ENCODE results near the gene UFSP2.

UFSP2 gene

GRCh38 chr4:185416955-185417354 is 8.8 kb downstream of the UFSP2 start:
- Histone ChIP-seq H3K36me3 (ENCODE audit: insufficient read depth, low read length) (peaks cover 46% of the 10 kb centered on the region), H3K4me3 (no peak overlapping the region), H3K9ac (ENCODE audit: insufficient read length) (no peak overlapping the region), H3K27ac (no peak overlapping the region), H3K9me3 (ENCODE audit: low read depth, low read length) (no peaks in the 10 kb centered on the region)
- no peak for TF ChIP-seq FOXP2 (optimal IDR thresholded peaks at IDR 0.05; ENCODE audit: control extremely low read depth, extremely low read length, insufficient read depth)
- no peak for TF ChIP-seq EZH2 (IDR thresholded peaks at IDR 0.05)
- TF ChIP-seq POLR2AphosphoS5 (IDR thresholded peaks at IDR 0.05; ENCODE audit: borderline replicate concordance, low read depth, low read length), result no peak
- no peak for DNase-seq (ENCODE audit: low read depth, low spot score)

- Histone ChIP-seq H3K9me3 (ENCODE audit: low read depth, low read length) (no peaks in the 10 kb centered on the region), H3K4me3 (no peak overlapping the region), H3K9ac (ENCODE audit: insufficient read length) (no peak overlapping the region), H3K27ac (no peak overlapping the region), H3K36me3 (ENCODE audit: insufficient read depth, low read length) (peaks cover 45% of the 10 kb centered on the region)
- no peak for DNase-seq (ENCODE audit: low read depth, low spot score)
- TF ChIP-seq FOXP2 (optimal IDR thresholded peaks at IDR 0.05; ENCODE audit: control extremely low read depth, extremely low read length, insufficient read depth) (no peak), EZH2 (IDR thresholded peaks at IDR 0.05) (no peak), POLR2AphosphoS5 (IDR thresholded peaks at IDR 0.05; ENCODE audit: borderline replicate concordance, low read depth, low read length) (no peak)
Observed at GRCh38 chr4:185412412-185412811, 13.4 kb downstream of the UFSP2 start.

GRCh38 chr4:185411849-185412248 is 13.9 kb downstream of the UFSP2 start:
- Histone ChIP-seq H3K9ac (ENCODE audit: insufficient read length) (no peak overlapping the region), H3K36me3 (ENCODE audit: insufficient read depth, low read length) (peaks cover 39% of the 10 kb centered on the region), H3K9me3 (ENCODE audit: low read depth, low read length) (no peaks in the 10 kb centered on the region), H3K4me3 (no peak overlapping the region), H3K27ac (no peak overlapping the region)
- TF ChIP-seq POLR2AphosphoS5 (IDR thresholded peaks at IDR 0.05; ENCODE audit: borderline replicate concordance, low read depth, low read length) (no peak), EZH2 (IDR thresholded peaks at IDR 0.05) (no peak), FOXP2 (optimal IDR thresholded peaks at IDR 0.05; ENCODE audit: control extremely low read depth, extremely low read length, insufficient read depth) (no peak)
- no peak for DNase-seq (ENCODE audit: low read depth, low spot score)

GRCh38 chr4:185408432-185408831 is 17.3 kb downstream of the UFSP2 start:
- Histone ChIP-seq H3K9me3 (ENCODE audit: low read depth, low read length) (no peaks in the 10 kb centered on the region), H3K4me3 (no peak overlapping the region), H3K27ac (no peak overlapping the region), H3K9ac (ENCODE audit: insufficient read length) (no peak overlapping the region), H3K36me3 (ENCODE audit: insufficient read depth, low read length) (peaks cover 42% of the 10 kb centered on the region)
- DNase-seq (ENCODE audit: low read depth, low spot score), result no peak
- TF ChIP-seq POLR2AphosphoS5 (IDR thresholded peaks at IDR 0.05; ENCODE audit: borderline replicate concordance, low read depth, low read length) (no peak), EZH2 (IDR thresholded peaks at IDR 0.05) (no peak), FOXP2 (optimal IDR thresholded peaks at IDR 0.05; ENCODE audit: control extremely low read depth, extremely low read length, insufficient read depth) (no peak)

- Histone ChIP-seq H3K4me3 (no peak overlapping the region), H3K36me3 (ENCODE audit: insufficient read depth, low read length) (peaks cover 39% of the 10 kb centered on the region), H3K9ac (ENCODE audit: insufficient read length) (no peak overlapping the region), H3K9me3 (ENCODE audit: low read depth, low read length) (no peaks in the 10 kb centered on the region), H3K27ac (no peak overlapping the region)
- TF ChIP-seq FOXP2 (optimal IDR thresholded peaks at IDR 0.05; ENCODE audit: control extremely low read depth, extremely low read length, insufficient read depth), result no peak
- no peak for TF ChIP-seq EZH2 (IDR thresholded peaks at IDR 0.05)
- TF ChIP-seq POLR2AphosphoS5 (IDR thresholded peaks at IDR 0.05; ENCODE audit: borderline replicate concordance, low read depth, low read length), result no peak
- no peak for DNase-seq (ENCODE audit: low read depth, low spot score)
Observed at GRCh38 chr4:185405296-185405999, 20.3 kb downstream of the UFSP2 start.

- H3K4me3 ChIP-seq, result no peak overlapping the region
- no peak overlapping the region for H3K27ac ChIP-seq
- TF ChIP-seq POLR2AphosphoS5 (IDR thresholded peaks at IDR 0.05; ENCODE audit: borderline replicate concordance, low read depth, low read length) (no peak), FOXP2 (optimal IDR thresholded peaks at IDR 0.05; ENCODE audit: control extremely low read depth, extremely low read length, insufficient read depth) (no peak), EZH2 (IDR thresholded peaks at IDR 0.05) (no peak)
- no peaks in the 10 kb centered on the region for H3K9me3 ChIP-seq (ENCODE audit: low read depth, low read length)
- DNase-seq (ENCODE audit: low read depth, low spot score), result no peak
- peaks cover 36% of the 10 kb centered on the region for H3K36me3 ChIP-seq (ENCODE audit: insufficient read depth, low read length)
- H3K9ac ChIP-seq (ENCODE audit: insufficient read length), result no peak overlapping the region
Observed at GRCh38 chr4:185404031-185404430, 21.7 kb downstream of the UFSP2 start.

GRCh38 chr4:185399466-185399865 is 26.3 kb downstream of the UFSP2 start:
- no peak for DNase-seq (ENCODE audit: low read depth, low spot score)
- H3K9ac ChIP-seq (ENCODE audit: insufficient read length), result no peak overlapping the region
- TF ChIP-seq POLR2AphosphoS5 (IDR thresholded peaks at IDR 0.05; ENCODE audit: borderline replicate concordance, low read depth, low read length), result no peak
- no peak for TF ChIP-seq EZH2 (IDR thresholded peaks at IDR 0.05)
- no peak for TF ChIP-seq FOXP2 (optimal IDR thresholded peaks at IDR 0.05; ENCODE audit: control extremely low read depth, extremely low read length, insufficient read depth)
- H3K27ac ChIP-seq, result no peak overlapping the region
- peaks cover 12% of the 10 kb centered on the region; the same call in 1 of the 2 replicates for H3K36me3 ChIP-seq (ENCODE audit: insufficient read depth, low read length)
- no peak overlapping the region for H3K4me3 ChIP-seq
- H3K9me3 ChIP-seq (ENCODE audit: low read depth, low read length), result no peaks in the 10 kb centered on the region

GRCh38 chr4:185398618-185399017 is 27.1 kb downstream of the UFSP2 start:
- Histone ChIP-seq H3K9ac (ENCODE audit: insufficient read length) (no peak overlapping the region), H3K9me3 (ENCODE audit: low read depth, low read length) (no peaks in the 10 kb centered on the region), H3K4me3 (no peak overlapping the region), H3K36me3 (ENCODE audit: insufficient read depth, low read length) (peaks cover 12% of the 10 kb centered on the region; the same call in 1 of the 2 replicates), H3K27ac (no peak overlapping the region)
- TF ChIP-seq EZH2 (IDR thresholded peaks at IDR 0.05) (no peak), POLR2AphosphoS5 (IDR thresholded peaks at IDR 0.05; ENCODE audit: borderline replicate concordance, low read depth, low read length) (no peak), FOXP2 (optimal IDR thresholded peaks at IDR 0.05; ENCODE audit: control extremely low read depth, extremely low read length, insufficient read depth) (no peak)
- no peak for DNase-seq (ENCODE audit: low read depth, low spot score)
